Thoracic aorta (tissue), 2 donors: ENCODE results near the gene RPS6KA5. TPM values are rescaled to one million over a fixed set of nuclear protein-coding genes. Genes with fewer than 3 reads are reported as not detected.

Experiments
- ATAC-seq: fragments of 150-250 bp; one replicate; pipeline ENCODE4 v1.8.0; 2017; ENCODE audit warnings: low read depth; ENCODE audit not compliant: insufficient number of reproducible peaks, low FRiP score
- DNase-seq: peaks from one replicate; pipeline ENCODE4 v3.0.0-alpha.2; 2020; ENCODE audit warnings: low spot score
- H3K27ac ChIP-seq, 2 donors: fragments of 200-600 bp; sonication (generic); 1 replicate in 1 of 2; 2 replicates in 1 of 2; pipeline ENCODE4 v1.5.1; 2016; ENCODE audit warnings: mild to moderate bottlenecking in 2 of 2, moderate library complexity in 2 of 2
- H3K27me3 ChIP-seq: fragments of 200-600 bp; sonication (generic); replicated peaks from 2 replicates; pipeline ENCODE4 v1.6.0; 2016; ENCODE audit warnings: mild to moderate bottlenecking; ENCODE audit not compliant: insufficient read depth
- H3K36me3 ChIP-seq: fragments of 200-600 bp; sonication (generic); one replicate; pipeline ENCODE4 v1.5.1; 2016
- H3K4me1 ChIP-seq, 2 donors: fragments of 200-600 bp; sonication (generic); 1 replicate in 1 of 2; 2 replicates in 1 of 2; pipeline versions ENCODE4 v1.5.1 to v1.6.0; 2016; ENCODE audit warnings: low read depth in 2 of 2, mild to moderate bottlenecking in 1 of 2; ENCODE audit not compliant: control insufficient read depth in 1 of 2
- H3K4me3 ChIP-seq: fragments of 200-600 bp; sonication (generic); 2 replicates; pipeline ENCODE4 v1.5.1; 2016; ENCODE audit warnings: mild to moderate bottlenecking
- H3K9me3 ChIP-seq: fragments of 200-600 bp; sonication (generic); 2 replicates; pipeline ENCODE4 v1.5.1; 2016
- total RNA-seq, 2 donors: library from RNA; depleted of rRNA; stranded (reverse); fragments of >200 nt; gene quantifications; one replicate each; pipeline versions ENCODE4 v1.1.0 to v1.2.3, GENCODE V29; 2016
- TF ChIP-seq, protein P1 (sequence below): fragments of 200-600 bp; sonication (generic); IDR thresholded peaks from one replicate; pipeline ENCODE4 v1.5.1; 2019; ENCODE audit warnings: antibody characterized with exemption

Gene RPS6KA5
- total RNA-seq, 2 donors from 2014 or later: 1.4 to 4.6 TPM

DNA sequence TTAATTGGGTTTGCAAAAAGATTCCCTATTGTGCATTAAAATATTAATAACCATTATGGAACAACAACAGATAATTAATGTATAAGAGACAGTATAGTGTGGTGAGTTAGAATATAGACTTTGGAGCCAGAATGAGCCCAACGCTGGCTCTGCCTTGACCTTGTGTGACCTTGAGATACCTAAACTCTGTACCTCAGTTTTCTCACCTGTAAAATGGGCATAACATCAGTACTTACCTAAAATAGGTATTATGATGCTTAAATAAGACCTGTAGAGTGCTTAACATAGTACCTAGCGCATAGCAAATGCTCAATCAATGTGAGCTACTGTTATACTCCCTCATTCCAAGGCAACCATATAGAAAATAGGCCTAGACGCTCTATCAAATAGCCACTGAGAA lies 153.3 kb downstream of the RPS6KA5 start:
- Histone ChIP-seq H3K36me3 (no peaks in the 10 kb centered on the region), H3K4me3 (no peak overlapping the region), H3K9me3 (no peaks in the 10 kb centered on the region), H3K27ac (no peak overlapping the region), H3K4me1 (no peaks in the 10 kb centered on the region), H3K27me3 (no peaks in the 10 kb centered on the region)
- DNase-seq (no peak), ATAC-seq (no peak)
- TF ChIP-seq, protein P1, sequence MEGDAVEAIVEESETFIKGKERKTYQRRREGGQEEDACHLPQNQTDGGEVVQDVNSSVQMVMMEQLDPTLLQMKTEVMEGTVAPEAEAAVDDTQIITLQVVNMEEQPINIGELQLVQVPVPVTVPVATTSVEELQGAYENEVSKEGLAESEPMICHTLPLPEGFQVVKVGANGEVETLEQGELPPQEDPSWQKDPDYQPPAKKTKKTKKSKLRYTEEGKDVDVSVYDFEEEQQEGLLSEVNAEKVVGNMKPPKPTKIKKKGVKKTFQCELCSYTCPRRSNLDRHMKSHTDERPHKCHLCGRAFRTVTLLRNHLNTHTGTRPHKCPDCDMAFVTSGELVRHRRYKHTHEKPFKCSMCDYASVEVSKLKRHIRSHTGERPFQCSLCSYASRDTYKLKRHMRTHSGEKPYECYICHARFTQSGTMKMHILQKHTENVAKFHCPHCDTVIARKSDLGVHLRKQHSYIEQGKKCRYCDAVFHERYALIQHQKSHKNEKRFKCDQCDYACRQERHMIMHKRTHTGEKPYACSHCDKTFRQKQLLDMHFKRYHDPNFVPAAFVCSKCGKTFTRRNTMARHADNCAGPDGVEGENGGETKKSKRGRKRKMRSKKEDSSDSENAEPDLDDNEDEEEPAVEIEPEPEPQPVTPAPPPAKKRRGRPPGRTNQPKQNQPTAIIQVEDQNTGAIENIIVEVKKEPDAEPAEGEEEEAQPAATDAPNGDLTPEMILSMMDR: no peak

GRCh38 chr14:90905531-90905930 lies 154.9 kb downstream of the RPS6KA5 start:
- DNase-seq (no peak), ATAC-seq (no peak)
- H3K4me3 ChIP-seq: no peak overlapping the region
- H3K36me3 ChIP-seq: no peaks in the 10 kb centered on the region
- H3K27ac ChIP-seq: no peak overlapping the region
- TF ChIP-seq, protein P1: no peak
- no peaks in the 10 kb centered on the region for H3K9me3 ChIP-seq
- no peaks in the 10 kb centered on the region for H3K27me3 ChIP-seq
- H3K4me1 ChIP-seq: no peaks in the 10 kb centered on the region

GRCh38 chr14:90903101-90903500 lies 157.3 kb downstream of the RPS6KA5 start:
- Histone ChIP-seq H3K9me3 (no peaks in the 10 kb centered on the region), H3K27ac (no peak overlapping the region), H3K27me3 (no peaks in the 10 kb centered on the region), H3K4me3 (no peak overlapping the region), H3K4me1 (no peaks in the 10 kb centered on the region), H3K36me3 (no peaks in the 10 kb centered on the region)
- TF ChIP-seq, protein P1: peak; percentile 64
- DNase-seq (no peak), ATAC-seq (no peak)

DNA sequence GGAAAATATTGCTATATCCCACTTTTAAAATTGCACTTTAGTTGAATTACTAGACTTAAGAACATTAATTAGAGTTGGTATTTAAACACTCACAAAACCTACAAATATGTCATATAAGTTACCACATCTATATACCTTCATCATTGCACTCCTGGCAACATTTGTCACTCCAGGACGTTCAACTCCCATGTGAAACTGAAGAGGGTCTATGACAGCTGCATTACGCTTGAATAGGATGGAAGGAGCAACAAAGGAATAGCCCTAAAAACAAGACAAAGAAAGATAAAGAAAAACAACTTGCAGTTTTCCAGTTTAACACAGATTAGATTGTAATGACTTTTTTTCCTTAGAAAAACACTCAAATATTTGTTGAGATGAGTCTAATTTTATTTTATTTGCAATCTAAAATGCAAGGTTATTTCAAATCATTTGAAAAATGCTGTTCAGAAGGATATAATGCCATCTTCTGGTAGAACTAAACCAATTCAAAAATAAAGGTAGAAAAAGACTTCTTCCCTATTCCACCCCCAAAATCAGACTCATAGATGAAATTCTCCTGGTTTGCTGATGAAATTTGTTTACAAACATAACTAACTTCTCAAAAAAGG lies 159.9 kb downstream of the RPS6KA5 start:
- Histone ChIP-seq H3K4me1 (no peaks in the 10 kb centered on the region), H3K36me3 (no peaks in the 10 kb centered on the region), H3K27me3 (no peaks in the 10 kb centered on the region), H3K4me3 (no peak overlapping the region), H3K27ac (no peak overlapping the region), H3K9me3 (no peaks in the 10 kb centered on the region)
- ATAC-seq (no peak), DNase-seq (no peak)
- TF ChIP-seq, protein P1: no peak

DNA sequence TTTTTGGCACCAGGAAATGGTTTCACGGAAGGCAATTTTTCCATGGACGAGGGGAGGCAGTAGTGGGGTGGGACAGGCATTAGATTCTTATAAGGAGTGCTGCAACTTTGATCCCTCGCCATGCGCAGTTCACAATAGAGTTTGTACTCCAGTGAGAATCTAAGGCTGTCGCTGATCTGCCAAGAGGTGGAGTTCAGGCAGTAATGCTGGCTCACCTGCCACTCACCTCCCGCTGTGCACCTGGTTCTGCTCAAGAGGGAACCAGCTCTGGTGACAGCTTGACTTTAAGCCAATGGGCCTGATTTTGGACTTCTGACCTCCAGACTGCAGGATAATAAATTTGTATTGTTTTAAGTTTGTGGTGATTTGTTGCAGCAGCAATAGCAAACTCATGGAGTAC lies 163.4 kb downstream of the RPS6KA5 start:
- Histone ChIP-seq H3K36me3 (no peaks in the 10 kb centered on the region), H3K4me1 (no peaks in the 10 kb centered on the region), H3K27me3 (no peaks in the 10 kb centered on the region), H3K27ac (no peak overlapping the region), H3K4me3 (no peak overlapping the region), H3K9me3 (no peaks in the 10 kb centered on the region)
- ATAC-seq (no peak), DNase-seq (no peak)
- TF ChIP-seq, protein P1: no peak
